Progenitor cell of endocrine pancreas (in vitro differentiated cells): ENCODE measurements around the gene GZF1. TPM values are rescaled to one million over a fixed set of nuclear protein-coding genes. Genes with fewer than 3 reads are reported as not detected.
A peak's percentile ranks its signal among the peaks of the same experiment; 100 is the strongest.

ENCODE experiments used
- DNase-seq: peaks from one replicate; pipeline ENCODE4 v3.0.0; 2021; ENCODE audit warnings: low spot score; ENCODE audit not compliant: unreplicated experiment
- H3K27ac Mint-ChIP-seq: 2 replicates; pipeline ENCODE4 v1.8.0; 2021; ENCODE audit warnings: mild to moderate bottlenecking, moderate library complexity, mixed read lengths
- H3K27me3 Mint-ChIP-seq: 2 replicates; pipeline ENCODE4 v1.8.0; 2021; ENCODE audit warnings: mixed read lengths
- H3K36me3 Mint-ChIP-seq: 2 replicates; pipeline ENCODE4 v1.8.0; 2022; ENCODE audit warnings: mixed read lengths; ENCODE audit not compliant: insufficient read depth
- H3K4me1 Mint-ChIP-seq: 2 replicates; pipeline ENCODE4 v1.8.0; 2021; ENCODE audit warnings: low read depth, mixed read lengths
- H3K4me3 Mint-ChIP-seq: 2 replicates; pipeline ENCODE4 v1.8.0; 2021; ENCODE audit warnings: low read depth, mild to moderate bottlenecking, moderate library complexity, mixed read lengths
- H3K9me3 Mint-ChIP-seq: 2 replicates; pipeline ENCODE4 v1.8.0; 2021; ENCODE audit warnings: low read depth, mixed read lengths
- total RNA-seq: library from RNA; stranded (reverse); gene quantifications from 2 replicates; pipeline ENCODE4 v1.2.1, GENCODE V29; 2021
- TF ChIP-seq, protein P1 (sequence below): fragments of 200-600 bp; sonication (generic); IDR thresholded peaks from one replicate; pipeline ENCODE4 v1.5.0; 2021; ENCODE audit warnings: antibody characterized with exemption, mild to moderate bottlenecking; ENCODE audit not compliant: unreplicated experiment

Gene GZF1
- total RNA-seq, 1 donor from 2014 or later, result 14.3 TPM

DNA sequence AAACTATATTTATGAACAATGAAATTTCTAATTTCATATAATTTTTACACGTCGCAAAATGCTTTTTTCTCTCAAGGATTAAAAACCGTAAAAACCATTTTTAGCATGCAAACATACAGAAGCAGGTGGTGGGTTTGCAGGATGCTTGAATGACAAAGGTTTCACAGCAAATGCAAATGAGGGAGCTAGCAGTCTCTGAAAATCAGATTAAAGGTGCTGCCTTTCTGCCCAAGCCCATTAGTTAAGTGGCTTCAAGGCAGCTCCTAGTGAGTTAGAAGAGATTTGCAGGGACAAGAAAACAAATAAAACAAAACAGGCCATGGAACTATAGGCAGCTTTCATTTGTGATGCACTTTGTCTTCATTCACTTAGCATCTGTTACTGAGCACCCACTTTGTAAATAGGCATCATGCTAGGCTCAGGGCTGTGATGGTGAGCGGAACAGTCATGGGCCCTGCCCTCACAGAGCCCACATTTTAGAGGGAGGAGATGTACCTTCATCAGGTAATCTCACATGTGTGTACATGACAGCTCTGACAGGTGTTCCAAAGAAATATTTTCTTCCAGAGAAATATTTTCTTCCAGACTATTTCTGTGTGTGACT, 29.8 kb downstream of the GZF1 start:
- no peak overlapping the region for H3K27ac Mint-ChIP-seq
- TF ChIP-seq, protein P1, sequence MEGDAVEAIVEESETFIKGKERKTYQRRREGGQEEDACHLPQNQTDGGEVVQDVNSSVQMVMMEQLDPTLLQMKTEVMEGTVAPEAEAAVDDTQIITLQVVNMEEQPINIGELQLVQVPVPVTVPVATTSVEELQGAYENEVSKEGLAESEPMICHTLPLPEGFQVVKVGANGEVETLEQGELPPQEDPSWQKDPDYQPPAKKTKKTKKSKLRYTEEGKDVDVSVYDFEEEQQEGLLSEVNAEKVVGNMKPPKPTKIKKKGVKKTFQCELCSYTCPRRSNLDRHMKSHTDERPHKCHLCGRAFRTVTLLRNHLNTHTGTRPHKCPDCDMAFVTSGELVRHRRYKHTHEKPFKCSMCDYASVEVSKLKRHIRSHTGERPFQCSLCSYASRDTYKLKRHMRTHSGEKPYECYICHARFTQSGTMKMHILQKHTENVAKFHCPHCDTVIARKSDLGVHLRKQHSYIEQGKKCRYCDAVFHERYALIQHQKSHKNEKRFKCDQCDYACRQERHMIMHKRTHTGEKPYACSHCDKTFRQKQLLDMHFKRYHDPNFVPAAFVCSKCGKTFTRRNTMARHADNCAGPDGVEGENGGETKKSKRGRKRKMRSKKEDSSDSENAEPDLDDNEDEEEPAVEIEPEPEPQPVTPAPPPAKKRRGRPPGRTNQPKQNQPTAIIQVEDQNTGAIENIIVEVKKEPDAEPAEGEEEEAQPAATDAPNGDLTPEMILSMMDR, result no peak
- peaks cover 32% of the 10 kb centered on the region for H3K36me3 Mint-ChIP-seq
- H3K27me3 Mint-ChIP-seq, result no peaks in the 10 kb centered on the region
- no peak for DNase-seq
- H3K4me3 Mint-ChIP-seq, result no peak overlapping the region
- H3K4me1 Mint-ChIP-seq, result no peaks in the 10 kb centered on the region
- H3K9me3 Mint-ChIP-seq, result peaks cover 5% of the 10 kb centered on the region

DNA sequence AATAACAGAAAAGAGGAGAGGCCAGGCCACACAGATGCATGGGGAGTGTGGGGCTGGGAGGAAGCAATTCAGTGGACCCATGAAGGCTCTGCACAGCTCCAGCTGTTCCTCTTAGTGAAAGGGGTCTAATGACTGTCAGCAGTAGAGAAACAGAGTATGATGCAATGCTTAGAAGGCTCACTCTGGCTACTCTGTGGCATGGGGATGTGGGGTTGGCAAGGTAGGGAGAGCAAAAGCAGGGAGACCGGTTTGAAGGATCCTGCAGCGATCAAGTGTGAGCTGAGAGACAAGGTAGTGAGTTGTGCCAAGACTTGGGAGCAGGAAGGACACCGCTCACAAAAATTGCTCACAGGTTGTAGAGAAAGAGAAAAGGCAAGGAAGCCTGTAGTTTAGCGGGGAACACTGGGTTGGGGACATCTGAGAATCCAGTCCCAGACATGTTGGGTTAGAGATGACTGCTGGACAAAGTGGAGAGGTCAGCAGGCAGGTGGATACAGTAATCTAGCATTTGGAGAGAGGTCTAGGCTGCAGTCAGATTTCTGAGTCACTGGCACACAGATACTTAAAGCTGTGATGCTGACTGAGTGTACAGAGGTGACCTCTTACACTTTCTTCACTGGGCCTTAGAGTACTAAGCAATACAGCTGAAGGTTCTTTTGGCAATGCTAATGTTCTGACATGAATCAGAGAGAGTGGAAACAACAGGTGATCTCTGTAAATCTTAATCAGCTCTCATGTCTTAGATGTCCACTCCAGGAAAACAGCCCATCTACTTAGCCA, 32.2 kb downstream of the GZF1 start:
- H3K9me3 Mint-ChIP-seq, result no peaks in the 10 kb centered on the region
- peaks cover 22% of the 10 kb centered on the region for H3K36me3 Mint-ChIP-seq
- no peaks in the 10 kb centered on the region for H3K27me3 Mint-ChIP-seq
- TF ChIP-seq, protein P1, result no peak
- no peaks in the 10 kb centered on the region for H3K4me1 Mint-ChIP-seq
- no peak overlapping the region for H3K27ac Mint-ChIP-seq
- H3K4me3 Mint-ChIP-seq, result no peak overlapping the region
- DNase-seq, result no peak

DNA sequence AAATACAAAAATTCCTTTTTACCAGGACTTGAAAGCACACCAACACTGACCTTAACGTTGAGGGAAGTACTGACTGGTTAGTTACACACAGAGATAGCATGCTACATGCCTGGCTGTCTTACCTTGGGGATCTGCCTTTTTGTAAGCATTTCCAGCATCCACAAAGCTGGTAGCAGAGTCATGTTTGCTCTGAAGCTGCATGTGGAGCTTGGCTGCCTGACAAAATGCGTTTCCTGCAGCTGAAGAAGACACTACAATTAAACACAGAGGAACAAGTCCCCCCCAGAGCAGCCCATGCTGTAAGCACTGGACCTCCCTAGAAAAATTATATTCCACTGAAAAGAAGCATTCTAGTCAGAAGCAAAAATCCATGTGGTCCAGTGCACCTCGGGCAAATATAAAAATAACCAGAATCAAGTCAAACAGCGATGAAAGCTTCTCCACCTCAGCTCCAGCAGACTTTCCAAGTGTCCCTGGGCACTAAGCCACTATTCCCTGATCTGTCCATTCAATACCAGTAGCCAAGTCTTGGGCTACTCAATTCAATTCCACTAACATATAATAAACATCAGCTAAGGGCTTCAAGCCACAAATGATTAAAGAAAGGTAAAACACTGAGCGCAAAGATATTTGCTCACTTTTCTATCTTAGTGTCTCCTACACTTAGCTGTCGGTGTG, 35.1 kb downstream of the GZF1 start:
- DNase-seq, result no peak
- H3K36me3 Mint-ChIP-seq, result peaks cover 22% of the 10 kb centered on the region
- H3K4me3 Mint-ChIP-seq, result no peak overlapping the region
- TF ChIP-seq, protein P1, result no peak
- no peaks in the 10 kb centered on the region for H3K4me1 Mint-ChIP-seq
- H3K27ac Mint-ChIP-seq, result no peak overlapping the region
- H3K27me3 Mint-ChIP-seq, result no peaks in the 10 kb centered on the region
- H3K9me3 Mint-ChIP-seq, result no peaks in the 10 kb centered on the region

DNA sequence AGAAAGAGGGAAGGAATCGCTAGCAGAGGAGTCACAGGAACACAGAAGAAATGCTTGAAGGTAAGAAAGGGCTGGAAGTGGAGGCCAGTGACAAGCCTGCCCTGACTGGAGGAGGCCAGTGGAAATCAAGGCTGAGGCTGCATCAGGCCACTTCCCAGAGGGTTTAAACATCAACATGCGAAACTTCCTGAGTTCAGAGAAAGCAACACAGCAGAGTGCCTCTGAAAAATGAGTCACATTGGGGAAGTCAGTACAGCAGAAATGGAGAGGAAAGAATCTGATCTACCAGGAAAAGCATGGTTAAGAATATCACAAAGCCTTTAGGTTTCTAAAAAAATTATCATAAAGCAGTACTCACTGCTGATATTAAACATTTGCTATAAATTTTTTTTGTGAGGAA, 36.0 kb downstream of the GZF1 start:
- Mint-ChIP-seq H3K36me3 (peaks cover 21% of the 10 kb centered on the region), H3K4me1 (no peaks in the 10 kb centered on the region), H3K27ac (no peak overlapping the region), H3K27me3 (no peaks in the 10 kb centered on the region), H3K9me3 (no peaks in the 10 kb centered on the region), H3K4me3 (no peak overlapping the region)
- TF ChIP-seq, protein P1, result no peak
- DNase-seq, result no peak

DNA sequence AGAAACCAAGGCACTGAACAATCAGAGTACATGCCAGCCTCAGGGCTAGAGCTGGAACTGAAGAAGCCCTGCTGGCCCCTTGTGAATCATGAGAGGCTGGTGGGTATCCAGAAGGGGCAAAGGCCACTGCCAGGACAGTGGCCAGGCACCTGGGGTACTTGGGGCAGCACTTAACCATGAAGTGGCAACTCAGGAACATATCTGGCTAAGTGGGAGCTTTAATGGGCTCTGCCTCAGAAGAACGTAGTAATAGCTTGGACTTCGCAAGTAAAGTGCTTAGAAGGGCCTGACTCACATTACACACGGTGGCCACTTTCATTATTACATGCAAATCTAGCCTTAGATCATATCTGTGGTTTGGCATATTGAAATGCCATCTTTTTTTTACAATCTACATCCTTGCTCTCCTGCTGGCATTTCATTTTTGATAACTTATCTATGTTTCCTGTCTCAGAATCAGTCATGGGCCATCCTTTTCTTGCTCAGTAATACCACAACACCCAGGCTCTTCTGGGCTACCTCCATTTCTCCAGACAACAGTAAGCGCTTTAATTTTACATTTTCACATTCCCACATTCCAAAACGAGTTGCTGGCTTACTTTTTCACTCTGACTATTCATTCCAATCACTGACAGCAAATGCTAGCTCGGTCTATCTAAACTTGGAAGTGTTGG, 37.7 kb downstream of the GZF1 start:
- Mint-ChIP-seq H3K9me3 (no peaks in the 10 kb centered on the region), H3K36me3 (peaks cover 10% of the 10 kb centered on the region), H3K4me3 (no peak overlapping the region), H3K4me1 (no peaks in the 10 kb centered on the region), H3K27me3 (no peaks in the 10 kb centered on the region), H3K27ac (no peak overlapping the region)
- TF ChIP-seq, protein P1, result peak; percentile 15
- DNase-seq, result no peak
